Cardiac fibroblast (primary cell): Measurements from ENCODE around the gene NELFCD.

Source experiments
- DNase-seq, 2 donors: peaks; one replicate each; pipeline versions ENCODE4 v3.0.0 to v3.0.0-alpha.2; 2010; ENCODE audit warnings: low read depth in 2 of 2
- H3K4me3 ChIP-seq, 2 donors: replicated peaks in 1 of 2; 1 replicate in 1 of 2; 2 replicates in 1 of 2; pipeline ENCODE4 v1.5.1; 2011; ENCODE audit warnings: low read depth in 2 of 2, low read length in 2 of 2, mild to moderate bottlenecking in 2 of 2, moderate library complexity in 1 of 2
- CTCF ChIP-seq: IDR thresholded peaks from one replicate; pipeline ENCODE4 v1.5.1; 2011; ENCODE audit warnings: low read depth, mild to moderate bottlenecking, low read length, inconsistent platforms

The NELFCD gene

DNA sequence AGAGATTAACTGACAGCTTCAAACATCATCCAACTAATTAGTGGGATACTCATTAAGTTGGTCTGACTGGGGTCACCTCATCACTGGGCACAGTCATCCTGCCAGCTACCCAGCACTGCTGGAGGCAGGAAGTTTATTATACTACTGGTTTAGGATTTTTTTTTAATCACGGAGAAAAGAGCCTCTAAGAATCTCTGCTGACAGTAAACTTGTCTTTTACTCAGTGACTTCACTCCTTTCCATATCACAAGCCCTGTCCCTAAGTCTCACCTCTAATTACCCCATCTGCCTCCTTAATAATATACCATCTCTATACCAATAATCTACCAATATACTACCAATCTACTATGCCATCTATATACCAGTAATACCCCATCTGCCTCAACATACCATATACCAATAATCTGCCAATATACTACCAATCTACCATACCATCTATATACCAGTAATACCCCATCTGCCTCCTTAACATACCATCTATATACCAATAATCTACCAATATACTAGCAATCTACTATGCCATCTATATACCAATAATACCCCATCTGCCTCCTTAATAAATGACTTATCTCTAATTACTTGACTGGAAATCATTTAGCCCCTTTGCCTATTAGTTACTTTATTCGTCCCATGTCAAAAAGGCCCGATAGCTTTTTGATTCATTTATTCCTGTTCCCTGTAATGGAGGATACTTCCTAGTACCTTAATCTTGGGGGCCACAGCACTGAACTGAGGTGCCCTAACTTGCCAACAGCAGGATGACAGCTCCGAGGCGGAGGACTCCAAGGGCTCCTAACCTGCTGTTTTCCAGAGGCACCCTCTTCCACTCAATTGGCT lies 46.1 kb downstream of the NELFCD start:
- H3K4me3 ChIP-seq = no peak overlapping the region
- TF ChIP-seq CTCF = no peak
- no peak for DNase-seq

DNA sequence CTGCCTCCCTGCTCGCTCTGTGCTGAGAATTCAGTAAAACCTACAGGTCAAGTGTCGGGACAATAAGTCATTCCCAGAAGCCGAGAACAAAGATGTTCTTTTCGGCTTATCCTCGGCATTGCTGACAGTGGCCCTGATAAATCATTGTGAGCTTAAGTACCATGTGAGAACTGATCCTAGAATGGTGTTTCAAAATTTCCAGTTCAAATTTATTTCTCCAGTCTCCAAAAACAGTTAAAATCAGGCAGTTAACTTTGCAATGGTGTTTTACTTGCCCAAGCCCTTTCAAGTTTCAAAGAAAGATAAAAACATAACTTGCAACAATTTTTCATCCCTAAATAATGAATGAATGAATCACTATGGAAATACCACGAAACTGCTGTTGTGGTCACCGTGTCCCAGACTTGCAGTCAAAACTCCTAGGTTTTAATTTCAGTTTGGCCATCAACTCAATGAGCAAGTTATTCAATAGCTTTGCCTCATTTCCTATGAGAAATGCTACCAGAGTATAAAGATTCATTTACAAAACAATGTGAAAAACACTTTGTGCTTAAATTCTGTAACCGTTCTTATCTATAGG lies 46.8 kb downstream of the NELFCD start:
- no peak for TF ChIP-seq CTCF
- DNase-seq = peak; percentile 42 to 78
- no peak overlapping the region for H3K4me3 ChIP-seq

DNA sequence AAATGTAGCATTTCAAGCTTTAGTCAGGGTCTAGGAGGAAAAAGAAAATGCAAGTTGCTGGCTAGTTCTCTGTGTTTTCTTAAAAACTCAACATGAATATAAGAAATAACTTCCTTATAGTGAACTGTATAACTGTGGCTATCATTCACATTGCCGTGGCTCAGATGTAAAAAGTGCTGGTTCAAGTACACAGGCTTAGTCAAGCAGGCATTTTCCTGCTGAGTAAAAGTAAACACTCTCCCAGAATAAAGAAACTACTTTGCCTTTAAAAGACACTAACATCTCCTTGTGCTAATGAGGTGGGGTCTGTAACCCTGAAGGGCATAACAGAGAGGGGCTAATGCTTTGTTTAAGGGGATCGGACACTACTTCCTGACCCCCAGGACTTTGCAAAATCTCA lies 47.8 kb downstream of the NELFCD start:
- peak overlapping the region in 1 of 2 donors; percentile 38 for H3K4me3 ChIP-seq
- no peak for TF ChIP-seq CTCF

GRCh38 chr20:59030911-59031563 lies 50.0 kb downstream of the NELFCD start:
- no peak for DNase-seq
- H3K4me3 ChIP-seq = peak overlapping the region; percentile 69 to 91
- TF ChIP-seq CTCF = no peak

More for the DNA sequence above, 47.8 kb downstream of the NELFCD start:
- DNase-seq = no peak

DNA sequence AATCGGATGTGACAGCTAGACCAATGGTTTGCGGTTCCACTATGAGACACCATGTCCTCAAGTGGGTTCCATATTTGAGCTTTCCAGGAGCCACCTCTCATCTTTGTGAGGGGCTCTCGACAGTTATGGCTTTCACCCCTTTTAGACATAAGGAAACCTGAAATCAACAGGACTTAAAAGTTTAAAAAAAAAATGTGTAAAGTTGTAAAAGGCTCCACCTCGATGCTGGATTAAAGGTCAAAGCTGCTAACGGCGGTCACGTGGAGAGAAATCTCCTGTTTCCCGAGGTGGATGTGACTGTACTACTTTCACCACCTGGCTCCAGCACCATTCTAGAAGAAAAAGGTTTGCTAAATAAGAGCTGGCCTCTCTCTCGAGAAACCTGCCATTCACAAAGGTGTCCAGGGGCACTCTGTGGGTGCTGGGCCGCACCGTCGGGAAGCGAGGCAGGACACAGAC lies 50.5 kb downstream of the NELFCD start:
- TF ChIP-seq CTCF = no peak
- DNase-seq = no peak
- H3K4me3 ChIP-seq = peak overlapping the region; percentile 69 to 91

DNA sequence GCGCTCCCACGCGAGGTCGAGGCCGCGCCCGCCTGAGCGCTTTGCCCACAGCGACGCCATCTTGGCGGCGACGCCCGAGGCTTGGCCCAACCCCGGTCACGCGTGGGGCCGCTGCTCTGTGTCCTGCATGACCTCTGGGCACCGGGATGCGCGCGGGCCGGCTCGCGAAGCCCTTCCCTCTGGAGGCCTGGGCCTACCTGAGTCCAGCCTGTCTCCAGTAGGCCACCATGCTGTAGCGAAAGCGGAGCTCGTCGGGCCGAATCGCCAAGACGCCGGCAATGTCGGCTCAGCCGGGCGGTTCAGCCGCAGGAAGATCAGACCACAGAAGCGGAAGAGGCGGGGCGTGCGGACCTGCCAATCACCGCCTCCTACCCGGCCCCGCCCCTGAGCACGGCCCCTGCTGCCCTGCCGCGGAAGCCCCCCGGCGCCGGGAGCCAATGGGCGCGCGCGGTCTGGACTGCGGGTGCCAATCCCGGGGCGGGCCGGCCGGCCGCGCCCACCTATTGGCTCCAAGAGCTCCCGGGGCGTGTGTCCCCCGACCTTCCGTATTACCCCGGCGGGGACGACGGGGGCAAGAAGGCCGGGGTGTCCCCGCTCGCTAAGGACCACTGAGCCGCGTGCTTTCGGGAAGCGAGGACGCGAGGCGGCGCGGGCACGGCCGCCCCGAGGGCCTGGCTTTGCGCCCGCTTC lies 51.1 kb downstream of the NELFCD start, which contains the start of gene ATP5F1E:
Gene ATP5F1E (minus strand): TSS at position 313 of the 690 bp plus-strand sequence. CDS start 84 bp downstream, at position 229.
- H3K4me3 ChIP-seq = peak within 1 kb of the TSS; percentile 69 to 91
- TF ChIP-seq CTCF = no peak
- DNase-seq = peak; percentile 93 to 97
